Fibroblast of mammary gland (primary cell): Measurements from ENCODE around the gene MMP3.
A peak's percentile ranks its signal among the peaks of the same experiment; 100 is the strongest.

ENCODE experiments used
- DNase-seq: peaks from one replicate; pipeline ENCODE4 v3.0.0-alpha.2; 2010; ENCODE audit warnings: low read depth
- H3K4me3 ChIP-seq: 2 replicates; pipeline ENCODE4 v1.5.1; 2011; ENCODE audit warnings: low read depth, mild to moderate bottlenecking, low read length, moderate library complexity; ENCODE audit not compliant: control insufficient read depth
- TF ChIP-seq, protein P1 (sequence below): conservative IDR thresholded peaks from 2 replicates; pipeline ENCODE4 v1.5.1; 2011; ENCODE audit warnings: low read depth, low read length, inconsistent platforms; ENCODE audit not compliant: control insufficient read depth, insufficient read depth

MMP3 gene

DNA sequence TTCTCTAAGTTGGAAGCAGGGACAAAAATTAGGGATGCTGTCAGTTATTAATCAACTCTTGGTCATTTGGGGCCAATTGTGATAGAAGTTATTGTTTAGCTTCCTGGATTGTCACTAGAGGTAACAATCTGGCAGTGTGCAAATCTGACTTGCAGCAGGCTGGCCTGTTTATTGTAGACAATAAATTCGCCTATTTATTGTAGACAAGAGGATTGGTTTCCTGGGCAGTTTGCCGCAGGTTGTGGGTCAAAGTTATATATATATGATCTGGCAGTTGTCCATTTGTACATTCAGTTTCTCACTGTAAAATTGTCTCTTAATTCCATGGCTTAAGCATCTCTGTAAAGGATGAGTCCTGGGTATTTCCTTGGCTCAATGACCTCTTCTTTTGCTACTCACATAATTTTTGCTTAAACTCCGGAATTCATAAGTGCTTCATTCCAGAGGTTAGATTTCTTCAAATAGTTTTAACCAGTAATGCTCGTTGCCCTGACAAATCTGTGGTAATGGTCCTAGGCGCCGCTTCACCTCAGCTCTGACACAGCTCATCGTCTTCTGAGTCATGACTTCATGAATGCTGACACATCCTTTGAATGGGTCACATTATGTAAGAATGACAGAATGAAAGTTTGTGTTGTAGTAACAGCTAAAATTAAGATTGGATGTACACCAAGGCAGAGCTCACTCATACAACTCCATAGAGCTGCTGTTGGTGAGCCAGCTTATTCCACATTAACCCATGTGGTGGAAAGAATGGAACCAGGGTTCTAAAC, 7.8 kb upstream of the MMP3 start:
- TF ChIP-seq, protein P1, sequence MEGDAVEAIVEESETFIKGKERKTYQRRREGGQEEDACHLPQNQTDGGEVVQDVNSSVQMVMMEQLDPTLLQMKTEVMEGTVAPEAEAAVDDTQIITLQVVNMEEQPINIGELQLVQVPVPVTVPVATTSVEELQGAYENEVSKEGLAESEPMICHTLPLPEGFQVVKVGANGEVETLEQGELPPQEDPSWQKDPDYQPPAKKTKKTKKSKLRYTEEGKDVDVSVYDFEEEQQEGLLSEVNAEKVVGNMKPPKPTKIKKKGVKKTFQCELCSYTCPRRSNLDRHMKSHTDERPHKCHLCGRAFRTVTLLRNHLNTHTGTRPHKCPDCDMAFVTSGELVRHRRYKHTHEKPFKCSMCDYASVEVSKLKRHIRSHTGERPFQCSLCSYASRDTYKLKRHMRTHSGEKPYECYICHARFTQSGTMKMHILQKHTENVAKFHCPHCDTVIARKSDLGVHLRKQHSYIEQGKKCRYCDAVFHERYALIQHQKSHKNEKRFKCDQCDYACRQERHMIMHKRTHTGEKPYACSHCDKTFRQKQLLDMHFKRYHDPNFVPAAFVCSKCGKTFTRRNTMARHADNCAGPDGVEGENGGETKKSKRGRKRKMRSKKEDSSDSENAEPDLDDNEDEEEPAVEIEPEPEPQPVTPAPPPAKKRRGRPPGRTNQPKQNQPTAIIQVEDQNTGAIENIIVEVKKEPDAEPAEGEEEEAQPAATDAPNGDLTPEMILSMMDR = no peak
- no peak overlapping the region for H3K4me3 ChIP-seq
- DNase-seq = peak; percentile 92

DNA sequence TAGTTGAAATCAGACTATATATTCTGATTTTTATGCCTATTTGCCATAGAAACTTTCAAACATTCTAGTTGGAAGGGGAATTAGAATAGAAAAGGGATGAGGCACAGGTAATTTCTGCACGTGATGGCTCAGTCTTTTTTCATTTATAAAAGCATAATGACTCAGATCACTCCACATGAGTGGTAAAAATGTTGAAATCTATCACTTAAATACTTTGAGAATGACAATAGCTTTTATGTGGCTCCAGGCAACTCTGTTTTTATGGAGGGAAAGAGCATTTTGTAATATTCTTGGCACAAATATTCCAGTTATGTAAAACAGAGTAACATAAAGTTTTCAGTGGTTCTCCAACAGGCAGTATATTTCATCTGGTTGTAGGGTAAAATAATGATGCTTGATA, 5.9 kb upstream of the MMP3 start:
- no peak overlapping the region for H3K4me3 ChIP-seq
- DNase-seq = peak; percentile 74
- TF ChIP-seq, protein P1 = no peak

DNA sequence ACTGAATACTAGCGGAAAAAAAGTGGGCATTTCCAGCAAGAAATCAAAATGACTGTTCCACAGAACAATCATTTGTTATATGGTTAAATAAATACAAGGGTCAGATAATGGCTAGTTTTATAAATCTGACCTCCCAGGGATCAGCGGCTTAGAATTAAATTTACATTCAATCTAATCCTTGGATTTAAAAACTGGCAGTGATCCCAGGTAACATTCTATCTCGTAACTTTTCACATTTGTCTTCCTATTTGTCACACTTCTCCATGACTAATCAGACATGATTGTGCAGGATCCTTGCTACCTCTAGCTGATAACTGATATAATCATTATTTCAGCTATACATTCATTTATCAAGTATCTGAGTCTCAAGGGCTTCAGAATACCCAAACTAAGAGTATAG, 2.9 kb upstream of the MMP3 start:
- H3K4me3 ChIP-seq = no peak overlapping the region
- DNase-seq = peak; percentile 17
- TF ChIP-seq, protein P1 = no peak

DNA sequence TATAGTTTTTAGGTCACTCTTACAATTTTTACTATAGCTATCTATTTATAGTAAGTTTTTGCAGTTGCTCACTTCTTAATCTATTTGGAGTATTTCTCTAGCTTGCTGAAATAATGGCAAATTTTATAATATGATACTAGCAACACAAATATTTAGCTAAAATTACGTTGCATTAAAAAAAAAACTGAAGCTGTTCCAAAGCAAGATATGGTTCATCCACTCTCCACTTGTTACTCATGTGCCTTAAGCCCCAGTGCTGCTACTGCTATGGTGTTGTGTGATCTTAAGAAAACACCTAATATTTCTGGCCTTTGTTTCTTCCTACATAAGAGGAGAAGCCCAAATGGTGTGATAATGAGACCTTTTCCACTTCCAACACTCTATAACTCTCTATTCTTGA, 479 bp downstream of the MMP3 start:
- DNase-seq = no peak
- TF ChIP-seq, protein P1 = no peak
- H3K4me3 ChIP-seq = no peak overlapping the region

DNA sequence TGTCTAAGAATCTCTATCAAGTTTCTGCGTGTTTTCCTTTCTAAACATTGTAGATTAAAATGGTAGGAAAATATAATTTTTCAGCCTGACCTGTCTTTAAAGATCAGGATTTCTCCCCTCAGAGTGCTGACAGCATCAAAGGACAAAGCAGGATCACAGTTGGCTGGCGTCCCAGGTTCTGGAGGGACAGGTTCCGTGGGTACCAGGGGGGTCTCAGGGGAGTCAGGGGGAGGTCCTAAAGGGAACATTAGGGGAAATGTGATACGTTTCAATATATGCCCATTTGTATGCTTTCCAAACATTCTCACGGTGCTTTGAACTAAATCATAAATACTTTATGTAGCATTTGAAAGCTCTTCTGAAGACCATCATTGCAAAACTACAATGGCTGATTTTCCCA, 3.4 kb downstream of the MMP3 start:
- H3K4me3 ChIP-seq = no peak overlapping the region
- no peak for DNase-seq
- TF ChIP-seq, protein P1 = no peak

DNA sequence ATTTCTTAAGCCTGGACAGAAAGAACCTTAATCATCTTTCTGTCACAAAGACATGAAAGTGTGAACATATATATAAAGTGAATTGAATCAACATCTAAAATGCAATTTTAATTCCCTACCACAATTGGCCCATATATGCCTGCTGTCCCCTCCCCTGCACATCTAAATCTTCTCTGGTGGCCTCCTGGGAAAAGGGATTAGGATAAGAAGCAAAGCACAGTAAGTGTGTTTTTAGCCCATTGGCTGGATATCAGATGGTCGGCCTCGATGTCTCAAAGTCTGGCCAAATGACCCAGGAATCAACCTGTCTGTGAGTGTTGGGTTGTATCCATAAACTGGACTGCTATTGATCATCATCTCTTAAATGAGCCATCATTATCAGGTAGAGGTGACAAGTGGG, 5.8 kb downstream of the MMP3 start:
- H3K4me3 ChIP-seq = no peak overlapping the region
- TF ChIP-seq, protein P1 = no peak
- DNase-seq = no peak
